ENCODE measurements around the gene ZBTB32.

DNA sequence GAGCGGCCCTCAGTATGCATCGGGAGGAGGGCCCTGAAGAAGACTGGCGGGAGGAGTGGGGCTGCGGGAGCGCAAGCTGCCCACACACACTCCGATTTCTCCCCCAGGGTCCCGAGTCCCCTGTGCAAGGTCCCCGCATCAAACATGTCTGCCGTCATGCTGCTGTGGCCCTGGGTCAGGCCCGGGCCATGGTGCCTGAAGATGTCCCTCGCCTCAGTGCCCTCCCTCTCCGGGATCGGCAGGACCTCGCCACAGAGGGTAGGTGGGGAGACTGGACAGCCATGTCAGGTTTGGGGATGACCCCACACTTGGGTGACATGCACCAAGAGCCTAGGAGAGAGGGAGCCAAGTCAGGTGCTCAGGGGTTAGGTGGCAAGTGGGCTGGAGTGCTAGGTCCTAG, 18.1 kb downstream of the ZBTB32 start:
- TF ChIP-seq, protein P1, sequence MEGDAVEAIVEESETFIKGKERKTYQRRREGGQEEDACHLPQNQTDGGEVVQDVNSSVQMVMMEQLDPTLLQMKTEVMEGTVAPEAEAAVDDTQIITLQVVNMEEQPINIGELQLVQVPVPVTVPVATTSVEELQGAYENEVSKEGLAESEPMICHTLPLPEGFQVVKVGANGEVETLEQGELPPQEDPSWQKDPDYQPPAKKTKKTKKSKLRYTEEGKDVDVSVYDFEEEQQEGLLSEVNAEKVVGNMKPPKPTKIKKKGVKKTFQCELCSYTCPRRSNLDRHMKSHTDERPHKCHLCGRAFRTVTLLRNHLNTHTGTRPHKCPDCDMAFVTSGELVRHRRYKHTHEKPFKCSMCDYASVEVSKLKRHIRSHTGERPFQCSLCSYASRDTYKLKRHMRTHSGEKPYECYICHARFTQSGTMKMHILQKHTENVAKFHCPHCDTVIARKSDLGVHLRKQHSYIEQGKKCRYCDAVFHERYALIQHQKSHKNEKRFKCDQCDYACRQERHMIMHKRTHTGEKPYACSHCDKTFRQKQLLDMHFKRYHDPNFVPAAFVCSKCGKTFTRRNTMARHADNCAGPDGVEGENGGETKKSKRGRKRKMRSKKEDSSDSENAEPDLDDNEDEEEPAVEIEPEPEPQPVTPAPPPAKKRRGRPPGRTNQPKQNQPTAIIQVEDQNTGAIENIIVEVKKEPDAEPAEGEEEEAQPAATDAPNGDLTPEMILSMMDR (IDR thresholded peaks at IDR 0.05), result no peak
- no peak for TF ChIP-seq POLR2A (IDR thresholded peaks at IDR 0.05)
